Measurements from ENCODE around the gene SNUPN.
"Not testable (repeated sequence)": the region's sequence is repeated elsewhere in the genome, so short reads cannot be mapped to it uniquely, and the experiment has no call there.

Gene SNUPN

GRCh38 chr15:75590239-75590638, 35.3 kb downstream of the SNUPN start:
- Histone ChIP-seq H3K4me3 (no peak overlapping the region), H3K27ac (no peak overlapping the region)
- DNase-seq (ENCODE audit: low spot score), result no peak
- TF ChIP-seq CTCF (IDR thresholded peaks at IDR 0.05), result no peak

- DNase-seq (ENCODE audit: low spot score), result no peak
- no peak overlapping the region for H3K27ac ChIP-seq
- no peak for TF ChIP-seq CTCF (IDR thresholded peaks at IDR 0.05)
- H3K4me3 ChIP-seq, result no peak overlapping the region
These were observed 36.5 kb downstream of the SNUPN start for GRCh38 chr15:75589071-75589470.

- not testable (repeated sequence) for H3K27ac ChIP-seq; DNase-seq (ENCODE audit: low spot score); H3K4me3 ChIP-seq
These were observed 39.1 kb downstream of the SNUPN start for GRCh38 chr15:75586422-75586821.

- no peak overlapping the region for H3K4me3 ChIP-seq
- no peak for TF ChIP-seq CTCF (IDR thresholded peaks at IDR 0.05)
- no peak for DNase-seq (ENCODE audit: low spot score)
- no peak overlapping the region for H3K27ac ChIP-seq
These were observed 41.4 kb downstream of the SNUPN start for GRCh38 chr15:75584121-75584520.

DNA sequence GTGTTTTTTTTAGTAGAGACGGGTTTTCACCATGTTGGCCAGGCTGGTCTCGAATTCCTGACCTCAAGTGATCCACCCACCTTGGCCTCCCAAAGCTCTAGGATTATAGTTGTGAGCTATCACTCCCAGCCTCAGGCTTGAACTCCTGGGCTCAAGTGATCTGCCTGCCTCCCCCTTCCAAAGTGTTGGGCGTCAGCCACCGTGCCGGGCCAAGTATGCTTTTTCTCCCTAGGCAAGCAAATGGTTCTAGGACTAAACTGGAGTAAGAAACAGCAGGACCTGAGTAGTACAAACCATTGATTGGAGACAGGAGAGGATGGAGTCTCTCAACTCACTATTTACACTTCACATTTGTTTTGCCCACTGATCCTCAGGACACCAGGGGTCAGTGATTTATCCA, 41.8 kb downstream of the SNUPN start:
- DNase-seq (ENCODE audit: low spot score), result no peak
- no peak for TF ChIP-seq CTCF (IDR thresholded peaks at IDR 0.05)
- Histone ChIP-seq H3K4me3 (no peak overlapping the region), H3K27ac (no peak overlapping the region)

DNA sequence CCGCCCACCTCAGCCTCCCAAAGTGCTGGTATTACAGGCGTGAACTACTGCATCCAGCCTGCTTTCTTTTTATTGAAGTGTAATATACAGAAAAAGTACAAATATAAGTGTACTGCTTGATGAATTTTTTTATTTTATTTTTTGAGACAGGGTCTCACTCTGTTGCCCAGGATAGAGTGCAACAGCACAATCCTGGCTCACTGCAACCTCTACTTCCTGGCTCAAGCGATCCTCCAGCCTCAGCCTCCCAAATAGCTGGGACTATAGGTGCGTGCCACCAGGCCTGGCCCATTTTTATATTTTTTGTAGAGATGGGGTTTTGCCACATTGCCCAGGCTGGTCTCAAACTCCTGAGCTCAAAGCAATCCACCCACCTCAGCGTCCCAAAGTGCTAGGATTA, 42.6 kb downstream of the SNUPN start:
- DNase-seq (ENCODE audit: low spot score); H3K27ac ChIP-seq; H3K4me3 ChIP-seq: not testable (repeated sequence)

- DNase-seq (ENCODE audit: low spot score), result peak; percentile 87
- TF ChIP-seq CTCF (IDR thresholded peaks at IDR 0.05), result peak; percentile 22
- Histone ChIP-seq H3K27ac (peak within 1 kb of the TSS; percentile 87 to 88), H3K4me3 (peak within 1 kb of the TSS; percentile 83)
These were observed 46.3 kb downstream of the SNUPN start, which contains the start of gene PTPN9 for GRCh38 chr15:75578948-75579920. Gene PTPN9 (minus strand): TSS chr15:75579315. CDS start chr15:75578776, 539 bp downstream.

All from coronary artery (tissue), 2 donors.